Fibroblast of mammary gland (primary cell): Measurements from ENCODE around the gene TEX35.

Source experiments
- DNase-seq: peaks from one replicate; pipeline ENCODE4 v3.0.0-alpha.2; 2010; ENCODE audit warnings: low read depth
- H3K4me3 ChIP-seq: 2 replicates; pipeline ENCODE4 v1.5.1; 2011; ENCODE audit warnings: low read depth, mild to moderate bottlenecking, low read length, moderate library complexity; ENCODE audit not compliant: control insufficient read depth
- CTCF ChIP-seq: conservative IDR thresholded peaks from 2 replicates; pipeline ENCODE4 v1.5.1; 2011; ENCODE audit warnings: low read depth, low read length, inconsistent platforms; ENCODE audit not compliant: control insufficient read depth, insufficient read depth

The TEX35 gene

GRCh38 chr1:178493301-178493741 lies 19.6 kb upstream of the TEX35 start:
- no peak overlapping the region for H3K4me3 ChIP-seq
- no peak for DNase-seq
- TF ChIP-seq CTCF, result no peak

GRCh38 chr1:178494569-178494971 lies 18.3 kb upstream of the TEX35 start:
- no peak overlapping the region for H3K4me3 ChIP-seq
- no peak for DNase-seq
- no peak for TF ChIP-seq CTCF

- no peak overlapping the region for H3K4me3 ChIP-seq
- DNase-seq, result no peak
- no peak for TF ChIP-seq CTCF
These were observed 17.8 kb upstream of the TEX35 start for GRCh38 chr1:178495158-178495557.

- no peak for TF ChIP-seq CTCF
- H3K4me3 ChIP-seq, result no peak overlapping the region
- no peak for DNase-seq
These were observed 17.0 kb upstream of the TEX35 start for GRCh38 chr1:178495741-178496409.

GRCh38 chr1:178496410-178497135 lies 16.3 kb upstream of the TEX35 start, which contains the start of gene CLEC20A:
TSS of gene CLEC20A (minus strand) at chr1:178496964. CDS start at chr1:178496939, 25 bp downstream.
- TF ChIP-seq CTCF, result no peak
- DNase-seq, result no peak
- H3K4me3 ChIP-seq, result no peak within 1 kb of the TSS

- no peak overlapping the region for H3K4me3 ChIP-seq
- no peak for TF ChIP-seq CTCF
- DNase-seq, result no peak
These were observed 14.9 kb upstream of the TEX35 start for GRCh38 chr1:178497903-178498478.
